GM23338 (cell line): ENCODE measurements around the gene ADRA2A. TPM values are rescaled to one million over a fixed set of nuclear protein-coding genes. Genes with fewer than 3 reads are reported as not detected.

Source experiments
- polyA plus RNA-seq: library from polyadenylated mRNA; unstranded; fragments of >200 nt; fragmentation: Nextera tagmentation; extraction: Ambion mirVana; gene quantifications from 2 replicates; pipeline ENCODE4 v1.2.1, GENCODE V29; 2016
- small RNA-seq: library from RNA; depleted of rRNA; stranded (forward); fragments of <200 nt; gene quantifications from one replicate; pipeline ENCODE3, GENCODE V24; 2014; ENCODE audit warnings: low replicate concordance
- total RNA-seq: library from RNA; depleted of rRNA; stranded (reverse); fragments of >200 nt; shearing (Covaris generic); gene quantifications from 2 replicates; pipeline ENCODE4 v1.2.3, GENCODE V29; 2014; rRNA removed

ADRA2A gene
- total and polyA plus RNA-seq, 2 experiments from 2014 or later: 0.60 to 2.5 TPM

Small RNAs within 50 kb of the gene (small RNA-seq; reads per million reads assigned to genes)
- gene AL355863.1: not detected

Other genes starting within 250 kb of the ADRA2A start
- gene PDCD4, start 205.1 kb upstream of the ADRA2A start, total RNA-seq: 9.2 and 10.1 TPM in 2 replicates
- 13.7 and 18.0 TPM in 2 replicates for gene PDCD4, start 205.1 kb upstream of the ADRA2A start, polyA plus RNA-seq
- 14.8 and 20.6 TPM in 2 replicates for gene BBIP1, start 157.8 kb upstream of the ADRA2A start, total RNA-seq
- 50.6 and 56.5 TPM in 2 replicates for gene BBIP1, start 157.8 kb upstream of the ADRA2A start, polyA plus RNA-seq
- 23.3 and 30.6 TPM in 2 replicates for gene SHOC2, start 157.4 kb upstream of the ADRA2A start, total RNA-seq
- gene SHOC2, start 157.4 kb upstream of the ADRA2A start, polyA plus RNA-seq: 29.9 and 33.3 TPM in 2 replicates